ENCODE measurements around the gene CCDC184.
"Not testable (repeated sequence)": the region's sequence is repeated elsewhere in the genome, so short reads cannot be mapped to it uniquely, and the experiment has no call there.

CCDC184 gene

GRCh38 chr12:48216785-48217184, 33.3 kb downstream of the CCDC184 start:
- DNase-seq, result no peak

GRCh38 chr12:48219631-48220030, 36.2 kb downstream of the CCDC184 start:
- DNase-seq, result no peak

DNA sequence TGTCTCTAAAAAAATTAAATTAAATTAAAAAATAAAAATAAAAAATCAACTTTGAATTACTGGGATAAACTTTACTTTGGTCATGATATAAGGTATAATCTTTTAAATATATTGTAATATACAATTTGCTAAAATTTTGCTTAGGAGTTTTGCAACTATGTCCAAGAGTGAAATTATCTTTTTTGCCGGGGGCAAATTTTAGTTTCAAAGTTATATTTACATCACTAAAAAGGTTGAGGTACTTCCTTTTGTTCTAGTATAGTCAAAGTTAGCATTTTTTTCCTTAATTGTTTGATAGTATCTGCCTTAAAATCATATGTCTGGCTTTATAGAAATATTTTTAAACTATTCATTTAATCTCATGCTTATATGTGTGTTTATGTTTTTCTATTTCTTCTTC, 37.3 kb downstream of the CCDC184 start:
- no peak for DNase-seq

GRCh38 chr12:48221645-48222044, 38.2 kb downstream of the CCDC184 start:
- DNase-seq, result no peak

- DNase-seq, result not testable (repeated sequence)
Measured at GRCh38 chr12:48224533-48224932, 41.1 kb downstream of the CCDC184 start.

DNA sequence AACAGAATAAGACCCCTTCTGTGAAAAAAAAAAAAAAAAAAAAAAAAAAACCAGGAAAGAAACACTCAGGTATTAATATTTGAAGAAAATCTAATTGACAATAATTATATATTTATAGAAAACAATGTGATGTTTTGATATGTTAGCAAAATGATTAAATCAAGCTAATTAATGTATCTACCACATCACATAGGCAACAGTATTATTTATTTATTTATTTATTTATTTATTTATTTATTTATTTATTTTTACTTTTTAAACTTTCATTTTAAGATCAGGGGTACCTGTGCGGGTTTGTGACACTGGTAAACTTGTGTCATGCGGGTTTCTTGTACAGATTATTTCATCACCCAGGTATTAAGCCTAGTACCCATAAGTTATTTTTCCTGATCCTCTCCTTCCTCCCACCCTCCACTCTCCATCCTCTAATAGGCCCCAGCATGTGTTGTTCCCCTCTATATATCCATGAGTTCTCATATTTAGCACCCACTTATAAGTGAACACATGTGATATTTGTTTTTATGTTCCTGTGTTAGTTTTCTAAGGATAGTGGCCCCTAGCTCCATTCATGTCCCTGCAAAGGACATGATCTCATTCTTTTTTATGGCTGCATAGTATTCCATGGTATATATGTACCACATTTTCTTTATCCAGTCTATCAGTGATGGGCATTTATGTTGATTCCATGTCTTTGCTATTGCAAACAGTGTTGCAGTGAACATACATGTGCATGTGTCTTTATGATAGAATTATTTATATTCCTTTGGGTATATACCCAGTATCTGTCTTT, 47.9 kb downstream of the CCDC184 start:
- not testable (repeated sequence) for DNase-seq

All from NCI-H1092 treated with DMSO at 0.1 percent for 48 hours (cell line).